ENCODE data around the gene HHIPL1.

DNA sequence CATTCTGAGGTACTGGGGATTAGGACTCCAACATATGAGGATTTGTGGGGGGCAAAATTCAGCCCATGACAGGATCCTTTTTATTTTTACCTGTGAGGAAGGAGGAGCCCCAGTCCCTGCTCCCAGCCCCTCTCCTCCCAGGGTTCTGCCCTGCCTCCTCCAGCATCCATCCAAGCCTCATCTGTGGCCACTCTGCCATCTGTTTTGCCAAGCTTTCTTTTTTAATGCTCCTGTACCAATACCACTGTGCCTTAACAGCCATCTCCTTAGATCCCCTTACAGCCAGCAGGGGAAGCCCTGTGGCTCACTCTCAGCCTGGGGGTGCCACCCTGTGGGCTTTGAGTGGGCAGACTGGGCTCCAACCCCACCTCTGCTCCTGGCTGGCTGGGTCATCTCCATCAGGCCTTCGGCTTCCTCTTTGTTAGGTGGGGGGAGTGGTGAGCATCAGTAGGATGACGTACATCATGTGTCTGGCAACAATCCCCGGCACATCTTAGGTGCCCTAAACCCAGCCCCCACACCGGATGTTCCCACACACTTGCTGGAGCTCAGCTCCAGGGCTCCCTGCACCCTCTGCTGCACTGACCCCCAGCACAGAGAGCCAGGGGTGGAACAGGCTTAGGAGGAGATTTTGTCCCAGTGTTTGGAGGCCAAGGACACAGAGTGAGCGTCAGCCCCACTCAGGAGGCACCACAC lies 79.4 kb downstream of the HHIPL1 start:
- TF ChIP-seq, protein P1, sequence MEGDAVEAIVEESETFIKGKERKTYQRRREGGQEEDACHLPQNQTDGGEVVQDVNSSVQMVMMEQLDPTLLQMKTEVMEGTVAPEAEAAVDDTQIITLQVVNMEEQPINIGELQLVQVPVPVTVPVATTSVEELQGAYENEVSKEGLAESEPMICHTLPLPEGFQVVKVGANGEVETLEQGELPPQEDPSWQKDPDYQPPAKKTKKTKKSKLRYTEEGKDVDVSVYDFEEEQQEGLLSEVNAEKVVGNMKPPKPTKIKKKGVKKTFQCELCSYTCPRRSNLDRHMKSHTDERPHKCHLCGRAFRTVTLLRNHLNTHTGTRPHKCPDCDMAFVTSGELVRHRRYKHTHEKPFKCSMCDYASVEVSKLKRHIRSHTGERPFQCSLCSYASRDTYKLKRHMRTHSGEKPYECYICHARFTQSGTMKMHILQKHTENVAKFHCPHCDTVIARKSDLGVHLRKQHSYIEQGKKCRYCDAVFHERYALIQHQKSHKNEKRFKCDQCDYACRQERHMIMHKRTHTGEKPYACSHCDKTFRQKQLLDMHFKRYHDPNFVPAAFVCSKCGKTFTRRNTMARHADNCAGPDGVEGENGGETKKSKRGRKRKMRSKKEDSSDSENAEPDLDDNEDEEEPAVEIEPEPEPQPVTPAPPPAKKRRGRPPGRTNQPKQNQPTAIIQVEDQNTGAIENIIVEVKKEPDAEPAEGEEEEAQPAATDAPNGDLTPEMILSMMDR (IDR thresholded peaks at IDR 0.05): no peak
- TF ChIP-seq POLR2AphosphoS5 (IDR thresholded peaks at IDR 0.05) (no peak), POLR2A (IDR thresholded peaks at IDR 0.05) (no peak)
